ENCODE results near the gene ZBTB47. TPM values are rescaled to one million over a fixed set of nuclear protein-coding genes. Genes with fewer than 3 reads are reported as not detected.

ZBTB47 gene
- total RNA-seq, 1 donor from 2014 or later, result 28.1 TPM

- no peak for DNase-seq
- no peak overlapping the region for H3K27ac ChIP-seq
- no peaks in the 10 kb centered on the region for H3K4me1 ChIP-seq
- no peaks in the 10 kb centered on the region for H3K9me3 ChIP-seq
- intact Hi-C loops (cut with DNase I), result no loop called here
- H3K27me3 ChIP-seq, result no peaks in the 10 kb centered on the region
- H3K36me3 ChIP-seq, result no peaks in the 10 kb centered on the region
- H3K4me3 ChIP-seq, result no peak overlapping the region
- no peak for ATAC-seq
- no peak for TF ChIP-seq CTCF (IDR thresholded peaks at IDR 0.05)
Measured at GRCh38 chr3:42709621-42710020, 56.1 kb downstream of the ZBTB47 start.

GRCh38 chr3:42710323-42711021, 57.0 kb downstream of the ZBTB47 start:
- H3K4me1 ChIP-seq, result no peaks in the 10 kb centered on the region
- no peak for TF ChIP-seq CTCF (IDR thresholded peaks at IDR 0.05)
- ATAC-seq, result no peak
- H3K36me3 ChIP-seq, result no peaks in the 10 kb centered on the region
- no peaks in the 10 kb centered on the region for H3K9me3 ChIP-seq
- no peak overlapping the region for H3K27ac ChIP-seq
- DNase-seq, result peak; percentile 29
- no peak overlapping the region for H3K4me3 ChIP-seq
- intact Hi-C loops (cut with DNase I), result no loop called here
- H3K27me3 ChIP-seq, result no peaks in the 10 kb centered on the region

- Histone ChIP-seq H3K9me3 (no peaks in the 10 kb centered on the region), H3K4me1 (no peaks in the 10 kb centered on the region), H3K36me3 (no peaks in the 10 kb centered on the region), H3K27me3 (no peaks in the 10 kb centered on the region), H3K27ac (no peak overlapping the region), H3K4me3 (no peak overlapping the region)
- intact Hi-C loops (cut with DNase I), result no loop called here
- DNase-seq (peak; percentile 36), ATAC-seq (no peak)
- TF ChIP-seq CTCF (IDR thresholded peaks at IDR 0.05), result no peak
Measured at GRCh38 chr3:42711491-42712343, 58.2 kb downstream of the ZBTB47 start.

- H3K4me3 ChIP-seq, result no peak overlapping the region
- no peak for TF ChIP-seq CTCF (IDR thresholded peaks at IDR 0.05)
- intact Hi-C loops (cut with DNase I), result no loop called here
- no peaks in the 10 kb centered on the region for H3K9me3 ChIP-seq
- no peak overlapping the region for H3K27ac ChIP-seq
- no peaks in the 10 kb centered on the region for H3K36me3 ChIP-seq
- H3K27me3 ChIP-seq, result no peaks in the 10 kb centered on the region
- ATAC-seq, result no peak
- no peak for DNase-seq
- no peaks in the 10 kb centered on the region for H3K4me1 ChIP-seq
Measured at GRCh38 chr3:42712344-42712648, 58.8 kb downstream of the ZBTB47 start.

- no peak for TF ChIP-seq CTCF (IDR thresholded peaks at IDR 0.05)
- DNase-seq (peak; percentile 39), ATAC-seq (no peak)
- no peaks in the 10 kb centered on the region for H3K4me1 ChIP-seq
- H3K27me3 ChIP-seq, result no peaks in the 10 kb centered on the region
- H3K9me3 ChIP-seq, result no peaks in the 10 kb centered on the region
- no peaks in the 10 kb centered on the region for H3K36me3 ChIP-seq
- no peak overlapping the region for H3K27ac ChIP-seq
- intact Hi-C loops (cut with DNase I), result no loop called here
- no peak overlapping the region for H3K4me3 ChIP-seq
Measured at GRCh38 chr3:42712688-42713372, 59.3 kb downstream of the ZBTB47 start.
